IPS-11a (cell line): ENCODE data around the gene LUZP1.

Source experiments
- H3K4me3 ChIP-seq: one replicate; pipeline ENCODE4 v1.5.1; 2013; ENCODE audit warnings: low read depth, low read length, control low read depth

Gene LUZP1

DNA sequence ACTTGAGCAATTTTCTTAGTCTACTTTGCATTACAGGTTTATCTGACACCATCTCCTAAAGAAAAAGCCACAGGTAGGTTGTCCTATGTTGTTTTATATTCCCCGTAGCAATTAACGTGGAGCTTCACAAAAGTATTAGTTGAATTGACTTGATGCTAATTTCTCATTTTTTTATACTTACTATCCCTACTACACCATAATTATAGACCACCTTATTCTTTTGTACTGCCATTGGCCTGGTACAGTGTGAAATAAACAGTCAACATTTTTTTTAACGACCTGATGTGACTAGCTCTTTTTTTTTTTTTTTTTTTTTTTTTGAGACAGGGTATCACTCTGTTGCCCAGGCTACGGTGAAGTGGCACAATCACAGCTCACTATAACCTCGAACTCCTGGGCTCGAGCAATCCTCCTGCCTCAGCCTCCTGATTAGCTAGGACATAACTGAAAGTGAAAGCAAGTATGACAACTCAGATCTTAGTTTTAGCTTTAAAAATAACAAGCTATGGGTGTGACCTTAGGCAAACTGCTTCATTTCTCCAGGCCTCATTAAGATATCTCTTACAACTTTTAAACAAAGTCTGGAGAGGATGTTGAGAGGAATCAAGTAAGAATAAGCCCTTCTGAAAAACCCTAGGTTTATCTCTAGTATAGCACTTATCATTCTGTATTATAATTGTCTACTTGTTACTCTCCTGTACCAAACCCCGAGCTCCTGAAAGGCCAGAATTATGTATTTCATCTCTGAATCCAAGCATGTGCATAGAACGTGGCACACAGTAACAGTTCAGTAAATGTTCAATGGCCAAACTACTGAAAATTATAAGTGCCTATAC, 49.5 kb downstream of the LUZP1 start:
- H3K4me3 ChIP-seq: no peak overlapping the region

DNA sequence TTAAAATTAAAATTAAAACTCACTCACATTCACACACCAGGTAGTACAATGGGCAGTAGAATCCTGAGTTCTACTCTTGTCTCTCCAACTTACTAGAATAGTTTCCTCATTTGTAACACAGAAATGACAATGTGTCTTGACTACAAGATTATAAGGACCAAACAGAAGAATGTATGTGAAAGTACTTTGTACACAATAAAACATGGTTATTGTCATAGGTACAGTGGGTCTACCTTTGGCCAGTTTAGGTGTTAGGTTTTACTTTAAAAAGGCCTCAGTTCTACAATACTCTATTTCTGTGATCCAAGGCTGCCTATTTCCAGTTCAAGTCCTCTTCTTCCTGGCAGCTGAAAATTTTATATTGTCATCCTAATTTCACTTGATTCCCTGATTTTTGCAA, 50.2 kb downstream of the LUZP1 start:
- H3K4me3 ChIP-seq: no peak overlapping the region

DNA sequence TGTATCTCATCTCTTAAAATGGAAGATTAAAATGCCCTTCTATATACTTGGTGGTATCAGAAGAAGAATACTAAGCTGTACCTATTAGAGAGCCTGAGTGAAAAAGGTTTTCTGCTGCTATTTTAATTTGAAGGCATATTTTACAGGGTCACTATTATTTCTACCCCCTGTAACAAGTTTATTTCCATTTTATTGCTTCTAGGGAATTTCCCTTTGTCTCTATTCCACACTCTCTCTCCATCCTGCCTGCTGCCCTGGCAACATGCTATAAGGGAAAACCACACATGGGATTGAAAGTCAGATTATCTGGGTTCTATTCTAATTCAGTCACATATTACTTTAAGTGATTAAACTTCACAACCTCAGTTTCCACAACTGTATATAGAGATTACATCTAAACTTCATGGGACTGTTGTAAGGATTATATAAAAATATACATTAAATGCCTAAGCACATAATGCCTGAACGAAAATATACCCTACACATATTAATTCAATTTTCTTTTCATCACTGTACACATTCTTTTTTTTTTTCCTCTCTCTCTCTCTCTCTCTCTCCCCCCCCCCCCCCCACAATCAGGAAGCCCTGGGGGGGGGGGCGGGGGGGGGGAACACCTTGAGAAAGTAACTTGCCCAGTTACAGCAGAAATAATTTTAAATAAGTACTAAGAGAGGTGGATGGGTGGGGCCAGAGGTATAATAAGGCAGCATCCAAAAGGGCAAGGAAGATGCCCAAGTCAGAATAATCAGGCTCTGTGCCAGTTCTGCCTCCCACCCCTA, 51.5 kb downstream of the LUZP1 start:
- H3K4me3 ChIP-seq: no peak overlapping the region

DNA sequence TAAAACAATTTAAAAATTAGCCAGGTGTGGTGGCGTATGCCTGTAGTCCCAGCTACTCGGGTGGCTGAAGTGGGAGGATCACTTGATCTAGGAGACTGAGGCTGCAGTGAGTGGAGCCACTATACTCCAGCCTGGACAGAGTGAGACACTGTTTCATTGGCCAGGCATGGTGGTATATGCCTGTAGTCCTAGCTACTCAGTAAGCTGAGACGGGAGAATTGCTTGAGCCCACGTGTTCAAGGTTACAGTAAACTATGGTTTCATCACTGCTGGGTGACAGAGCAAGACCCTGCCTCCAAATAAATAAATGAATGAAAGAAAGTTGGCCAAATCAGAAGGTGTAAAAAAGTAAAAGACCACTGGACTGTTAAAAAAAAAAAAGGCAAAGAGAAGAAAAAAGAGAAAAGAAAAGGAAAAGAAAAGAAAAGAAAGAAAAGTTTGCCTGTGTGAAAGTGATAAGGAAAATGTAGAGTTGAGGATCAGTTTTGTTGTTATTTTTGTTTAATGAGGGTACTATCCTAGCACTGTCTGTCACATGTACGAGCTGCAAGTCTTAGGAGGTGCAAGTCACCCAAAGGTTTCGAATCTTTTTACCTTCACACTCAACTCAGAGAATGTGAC, 52.3 kb downstream of the LUZP1 start:
- no peak overlapping the region for H3K4me3 ChIP-seq

DNA sequence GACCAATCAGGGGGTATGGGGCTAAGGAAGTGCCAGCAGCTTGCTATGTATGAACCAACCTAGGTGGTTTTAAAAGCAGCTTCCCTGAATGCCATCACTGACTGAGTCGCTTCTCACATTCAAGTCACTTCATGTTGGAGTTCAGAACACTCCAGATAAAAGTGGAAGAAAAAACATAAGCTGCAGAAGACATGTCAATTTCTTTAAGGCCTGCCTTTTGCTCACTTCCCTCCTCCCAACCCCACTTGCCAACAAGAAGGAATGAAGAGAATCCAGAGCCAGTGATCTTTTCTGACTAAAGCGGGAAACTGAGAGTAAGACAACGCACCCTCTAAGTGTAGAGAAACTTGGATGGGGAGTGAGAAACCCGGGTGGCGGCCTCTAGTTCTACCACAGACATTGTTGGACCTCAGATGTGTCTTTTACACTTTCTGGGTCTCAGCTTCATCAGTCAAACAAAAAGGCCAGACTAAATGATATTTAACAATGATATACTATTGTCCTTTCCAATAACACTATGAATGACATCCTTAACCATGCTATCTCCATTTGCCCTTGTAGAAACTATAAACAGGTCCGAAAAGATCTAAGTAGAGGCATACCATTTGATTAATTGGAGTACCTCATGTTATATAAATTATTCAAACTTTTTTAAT, 54.1 kb downstream of the LUZP1 start:
- H3K4me3 ChIP-seq: no peak overlapping the region

DNA sequence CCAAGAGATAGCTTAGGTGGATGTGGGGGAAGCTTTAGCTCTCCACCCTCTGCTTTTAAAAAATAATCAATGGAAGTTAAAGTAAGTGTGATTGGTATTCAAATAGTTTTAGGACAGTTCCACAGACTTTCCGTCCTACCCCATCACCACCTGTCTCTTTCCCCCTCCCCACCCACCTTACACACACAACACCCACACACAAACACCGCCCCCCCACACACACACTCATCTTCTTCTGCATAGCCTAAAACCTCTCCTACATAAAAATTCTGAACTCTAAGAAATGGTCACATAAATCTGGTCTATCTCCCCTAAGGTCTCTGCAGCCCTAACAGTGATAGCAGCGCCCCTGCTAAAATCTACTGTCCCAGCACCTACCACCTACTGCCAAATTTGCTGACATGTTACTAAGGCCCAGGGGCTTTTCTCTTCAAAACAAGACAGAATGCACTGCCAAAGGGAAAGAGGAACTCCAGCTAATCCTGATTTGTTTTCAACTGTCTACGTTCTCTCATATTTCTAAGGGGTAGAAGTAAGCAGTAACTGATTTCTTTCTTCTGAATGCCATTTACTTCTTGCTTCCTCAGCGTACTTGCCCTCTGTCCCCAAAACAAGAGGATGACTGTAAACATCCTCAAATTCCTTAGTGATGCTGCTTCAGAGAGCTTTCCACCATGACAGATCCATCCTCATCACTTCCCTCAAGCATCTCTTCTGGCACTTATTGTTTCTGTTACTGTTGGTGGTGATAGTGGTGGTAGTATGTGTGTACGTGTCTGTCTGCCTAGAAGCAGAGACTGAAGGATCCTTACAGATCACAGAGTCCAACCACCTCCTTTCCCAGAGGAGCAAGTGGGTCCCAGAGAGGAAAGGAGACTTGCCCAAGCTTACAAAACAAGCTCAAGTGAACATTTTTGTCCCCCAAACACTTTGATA, 56.8 kb downstream of the LUZP1 start:
- no peak overlapping the region for H3K4me3 ChIP-seq

DNA sequence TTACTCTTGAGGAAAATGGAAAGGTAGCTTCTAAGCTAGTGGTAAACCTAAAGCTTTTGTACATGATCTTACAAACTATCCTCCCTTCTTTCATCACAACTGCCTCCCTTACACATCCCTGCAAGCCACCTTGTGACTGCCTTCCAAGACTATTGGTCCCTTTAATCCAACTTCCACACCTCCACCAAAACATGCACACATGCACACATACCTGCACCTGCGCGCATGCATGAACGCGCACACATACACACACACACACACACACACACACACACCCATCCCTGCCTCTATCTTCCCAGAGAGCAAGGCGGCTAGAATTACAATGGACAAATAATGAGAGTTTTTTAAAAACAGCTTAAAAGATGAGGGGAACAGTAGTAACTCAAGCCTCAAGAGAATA, 58.3 kb downstream of the LUZP1 start:
- no peak overlapping the region for H3K4me3 ChIP-seq

DNA sequence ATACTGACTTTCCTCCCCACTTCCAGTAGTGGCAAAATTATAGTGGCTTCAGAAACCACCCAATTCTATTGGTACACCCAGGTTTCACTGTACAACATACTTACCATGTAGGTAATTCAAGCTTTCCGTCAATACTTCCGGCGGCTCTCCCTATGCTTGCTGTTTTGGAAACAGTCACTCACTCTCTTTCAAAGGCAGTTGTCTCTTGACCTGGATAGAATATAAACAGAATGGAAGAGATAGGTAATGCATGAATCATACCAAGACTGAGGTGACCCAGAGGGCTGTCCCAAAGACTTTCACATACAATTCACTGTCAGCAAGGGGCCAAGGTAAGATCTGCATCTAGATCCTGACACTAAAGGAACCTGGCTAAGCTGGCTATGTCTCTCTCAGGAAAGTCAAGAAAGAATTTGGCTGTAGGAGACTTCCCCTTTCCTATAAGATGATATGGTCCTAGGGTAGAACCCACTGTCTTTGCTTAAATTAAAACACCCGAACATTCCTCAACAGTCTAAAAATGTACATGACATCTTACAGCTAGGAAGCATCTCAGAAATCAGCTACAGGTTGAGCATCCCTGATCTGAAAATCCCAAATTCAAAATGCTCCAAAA, 59.6 kb downstream of the LUZP1 start:
- no peak overlapping the region for H3K4me3 ChIP-seq

DNA sequence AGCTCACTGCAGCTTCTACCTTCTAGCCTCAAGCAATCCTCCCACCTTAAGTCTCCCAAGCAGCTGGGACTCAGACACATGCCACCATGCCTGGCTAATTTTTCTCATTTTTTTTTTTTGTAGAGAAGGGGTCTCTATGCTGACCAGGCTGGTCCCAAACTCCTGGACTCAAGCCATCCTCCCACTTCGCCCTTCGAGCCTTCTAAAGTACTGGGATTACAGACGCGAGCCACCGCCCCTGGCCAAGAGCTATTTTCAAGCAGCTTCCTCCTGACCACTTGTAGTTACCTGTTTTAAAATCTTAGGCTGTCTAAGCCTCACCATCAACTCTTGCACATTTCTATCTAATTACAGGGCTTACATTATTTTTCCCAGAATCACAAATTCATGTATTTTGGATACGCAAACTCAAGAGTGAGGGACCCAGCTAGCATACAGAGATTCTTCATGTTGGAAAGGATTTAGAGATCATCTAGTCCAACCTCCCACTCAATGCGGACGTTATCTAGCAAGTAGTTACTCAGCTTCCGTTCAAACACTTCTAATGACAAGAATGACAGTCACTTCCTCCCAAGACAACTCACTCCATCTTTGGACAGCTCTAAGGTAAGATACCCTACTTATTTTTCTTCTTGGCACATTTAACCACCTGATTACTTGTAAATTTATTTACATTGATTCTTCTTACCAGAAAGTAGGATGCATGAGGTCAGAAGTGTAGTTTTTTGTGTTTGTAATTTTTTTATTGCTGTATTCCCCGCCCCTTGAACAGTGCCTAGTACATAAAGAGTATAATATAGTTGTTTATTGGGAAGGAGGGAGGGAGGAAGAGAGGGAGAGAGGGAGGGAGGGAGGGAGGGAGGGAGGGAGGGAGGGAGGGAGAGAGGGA, 65.4 kb downstream of the LUZP1 start:
- no peak overlapping the region for H3K4me3 ChIP-seq

DNA sequence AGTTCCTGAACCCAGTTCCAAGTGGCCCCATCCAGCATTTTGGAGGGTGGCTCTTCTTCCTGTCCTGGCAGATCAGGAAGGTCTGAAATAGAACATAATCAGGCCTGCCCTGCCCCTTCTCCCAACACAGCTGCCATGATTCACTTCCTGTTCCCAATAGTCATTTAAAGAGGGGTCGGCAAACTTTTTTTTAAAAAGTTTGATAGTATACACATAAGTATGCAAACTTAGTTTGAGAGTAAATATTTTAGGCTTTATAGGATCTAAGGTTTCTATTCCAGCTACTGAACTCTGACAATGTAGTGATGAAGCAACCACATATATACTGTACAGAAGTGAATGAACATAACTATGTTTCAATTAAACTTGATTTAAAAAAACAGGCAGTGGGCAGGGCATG, 66.4 kb downstream of the LUZP1 start:
- no peak overlapping the region for H3K4me3 ChIP-seq

DNA sequence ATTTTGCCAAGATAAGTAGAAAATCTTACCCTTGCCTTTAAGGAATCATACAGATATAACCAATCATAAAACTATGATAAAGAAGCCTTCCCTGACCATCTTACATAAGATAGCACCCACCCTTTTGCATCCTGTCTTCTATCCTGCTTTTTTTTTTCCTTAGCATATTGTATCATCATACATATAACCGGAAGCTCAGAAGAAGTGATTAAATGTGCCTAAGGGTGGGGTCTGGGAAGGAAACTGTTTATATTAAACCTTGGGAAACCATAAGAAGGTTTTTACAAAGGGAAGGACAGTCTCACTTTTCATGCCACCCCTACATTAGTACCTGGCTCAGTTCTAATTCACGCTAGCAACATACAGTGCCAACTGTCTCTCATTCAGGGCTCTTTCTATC, 66.8 kb downstream of the LUZP1 start:
- H3K4me3 ChIP-seq: no peak overlapping the region

DNA sequence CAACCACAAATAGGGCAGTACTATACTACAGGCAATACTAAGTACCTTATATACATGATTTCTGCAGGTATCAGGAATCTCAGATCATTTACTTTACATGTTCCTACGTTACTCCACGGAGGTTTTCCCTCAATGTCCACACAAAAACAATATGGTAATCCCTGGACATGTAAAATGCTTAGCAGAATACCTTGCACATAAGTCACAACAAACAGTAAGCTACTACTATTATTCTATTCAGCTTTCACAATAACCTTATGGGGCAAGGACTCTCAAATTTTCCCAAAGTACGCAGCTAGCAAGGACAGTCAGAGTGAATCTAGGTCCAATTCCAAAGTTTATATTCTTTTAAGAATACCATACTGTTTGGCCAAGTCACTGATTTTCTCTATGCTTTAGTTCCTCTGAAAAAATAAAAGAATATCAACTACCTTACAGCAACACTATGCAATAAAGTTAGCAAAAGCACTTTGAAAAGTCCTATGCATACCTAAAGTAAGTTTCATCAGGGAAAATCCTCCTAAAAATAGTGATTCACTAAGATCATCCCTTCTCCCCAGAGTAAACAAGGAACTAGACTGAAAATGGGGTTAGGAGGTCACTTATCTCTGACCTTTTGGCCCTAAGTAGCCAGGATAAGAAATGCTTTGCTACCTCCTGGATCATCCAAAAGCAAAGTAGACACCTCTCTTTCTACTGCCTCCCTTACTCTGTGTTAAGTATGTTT, 67.4 kb downstream of the LUZP1 start:
- no peak overlapping the region for H3K4me3 ChIP-seq

DNA sequence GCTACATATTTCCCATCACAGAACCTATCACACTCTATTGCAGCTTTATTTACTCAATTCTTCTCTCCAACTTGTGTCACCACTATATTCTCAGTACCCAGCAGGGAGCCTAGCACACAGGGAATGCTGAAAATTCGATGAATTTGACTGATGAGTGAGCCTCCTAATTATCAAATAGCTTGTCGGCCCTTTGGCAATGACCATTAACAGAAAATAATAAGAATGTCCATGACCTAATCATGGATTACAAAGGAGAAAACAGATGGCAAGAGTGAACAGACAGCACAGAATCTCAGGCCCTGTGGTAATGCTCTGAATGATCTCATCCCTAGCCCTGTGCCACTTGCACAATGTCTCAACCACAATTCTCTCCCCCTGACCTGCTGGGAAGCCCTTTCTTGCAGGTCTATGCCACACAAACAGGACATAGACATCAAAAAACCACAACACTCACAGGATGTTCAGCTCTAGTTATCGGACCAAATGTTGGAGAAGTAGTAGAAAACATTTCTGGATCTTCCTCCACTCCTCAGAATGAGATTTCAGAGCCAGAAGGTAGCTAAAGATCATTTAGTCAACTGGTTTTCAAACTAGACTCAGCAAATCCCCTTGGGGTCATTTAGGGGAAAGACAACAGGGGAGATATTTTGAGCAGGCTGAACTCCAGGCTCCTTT, 68.4 kb downstream of the LUZP1 start:
- no peak overlapping the region for H3K4me3 ChIP-seq

DNA sequence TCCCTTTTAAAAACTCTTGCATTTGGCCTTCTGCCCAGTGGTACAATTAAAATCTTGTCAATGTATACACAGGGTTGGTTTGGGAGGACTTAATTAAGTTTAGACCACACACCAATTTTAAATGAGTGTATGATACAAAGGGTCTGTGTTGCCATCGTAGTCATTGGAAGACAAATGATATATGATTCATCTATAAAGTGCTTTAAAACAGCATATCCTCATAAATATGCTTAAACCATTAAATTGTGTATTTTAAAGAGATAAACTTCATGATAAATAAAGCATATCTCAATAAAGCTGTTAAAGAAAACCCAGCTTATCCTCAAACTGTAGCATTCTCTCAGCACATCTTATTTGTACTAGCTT, 69.5 kb downstream of the LUZP1 start:
- no peak overlapping the region for H3K4me3 ChIP-seq

DNA sequence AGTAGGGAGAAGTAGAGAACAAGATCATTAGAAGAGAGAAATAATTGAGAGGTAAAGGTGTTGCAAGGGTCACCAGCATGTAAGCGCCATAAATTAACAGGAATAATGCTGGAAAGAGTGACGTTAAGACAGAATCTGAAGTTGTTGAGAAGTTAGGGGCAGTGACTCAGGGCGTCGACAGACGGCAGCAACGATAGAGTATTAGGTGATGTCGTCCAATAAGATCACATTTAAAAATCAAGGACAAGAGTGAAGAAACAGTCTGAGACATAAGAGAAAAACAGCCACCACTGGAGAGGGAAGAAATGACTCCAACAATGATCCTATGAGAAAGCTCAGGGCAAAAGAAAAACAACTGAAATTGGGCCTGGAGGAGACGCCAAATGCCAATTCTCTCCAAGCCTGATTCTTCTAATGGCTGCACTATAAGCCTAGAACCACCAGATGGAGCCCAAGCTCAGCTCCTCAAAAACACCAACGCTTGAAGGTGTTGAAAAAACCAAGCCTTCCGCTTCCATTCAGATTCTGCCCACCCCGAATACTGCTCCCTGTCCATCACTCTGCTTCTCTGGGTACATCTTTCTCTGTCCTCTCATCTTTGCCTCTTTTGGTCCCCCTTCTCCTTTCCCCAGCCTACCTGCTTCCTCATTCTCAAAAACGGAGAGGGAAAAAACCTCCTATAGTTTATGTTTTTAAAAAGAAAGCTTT, 70.0 kb downstream of the LUZP1 start:
- no peak overlapping the region for H3K4me3 ChIP-seq

DNA sequence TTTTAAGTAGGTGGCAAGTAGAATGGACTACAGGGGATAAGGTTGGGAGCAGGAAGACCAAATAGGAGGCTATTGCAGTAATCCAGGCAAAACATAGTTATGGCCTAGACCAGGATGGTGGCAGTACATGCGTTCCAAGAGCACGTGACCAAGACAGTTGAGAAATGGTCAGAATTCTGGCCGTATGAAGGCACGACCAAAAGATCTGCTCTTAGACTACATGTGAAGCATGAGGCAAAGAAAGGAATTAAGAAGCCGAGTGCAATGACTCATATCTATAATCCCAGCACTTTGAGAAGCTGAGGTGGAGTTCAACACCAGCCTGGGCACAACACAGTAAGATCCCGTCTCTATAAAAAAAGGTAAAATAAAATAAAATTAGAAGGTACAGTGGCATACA, 71.3 kb downstream of the LUZP1 start:
- H3K4me3 ChIP-seq: no peak overlapping the region

DNA sequence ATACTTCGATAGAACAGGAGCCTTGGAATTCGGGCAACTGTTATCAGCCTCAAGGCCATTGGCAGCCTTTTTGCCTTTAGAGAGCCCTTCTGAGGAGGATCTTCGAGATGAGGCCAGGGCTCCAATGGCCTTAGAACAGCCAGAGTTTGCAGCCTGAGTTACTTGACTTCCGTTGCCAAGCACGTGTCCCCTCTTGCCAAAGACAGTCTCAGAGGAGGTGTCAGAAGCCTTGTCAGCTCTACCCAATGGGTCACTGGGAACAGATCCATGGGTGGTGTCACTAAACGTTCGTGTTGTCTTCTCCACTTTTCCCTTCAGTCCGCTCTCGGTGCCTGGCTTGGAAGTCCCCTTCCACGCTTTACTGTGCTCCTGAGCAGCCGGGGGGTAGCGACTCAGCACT, 76.2 kb downstream of the LUZP1 start:
- no peak overlapping the region for H3K4me3 ChIP-seq
